Measurements from ENCODE around the gene MTRF1L. TPM values are rescaled to one million over a fixed set of nuclear protein-coding genes. Genes with fewer than 3 reads are reported as not detected.

Gene MTRF1L
- total RNA-seq, 1 experiment from 2014 or later: 16.6 TPM

GRCh38 chr6:153016846-153017245 lies 14.3 kb upstream of the MTRF1L start:
- no peak for DNase-seq (ENCODE audit: low spot score)
- CTCF ChIA-PET: no interaction called here

More at GRCh38 chr6:153016846-153017245, 14.3 kb upstream of the MTRF1L start:
- no peak overlapping the region for H3K27ac Mint-ChIP-seq
- POLR2A ChIA-PET: no interaction called here
- ATAC-seq: no peak
- no peaks in the 10 kb centered on the region for H3K27me3 Mint-ChIP-seq (ENCODE audit: low read depth)
- H3K36me3 Mint-ChIP-seq: 0 out of 2 replicates have a peak, but pooled peaks cover 2% of the 10 kb centered on the region
- H3K4me3 Mint-ChIP-seq: no peak overlapping the region
- H3K9me3 Mint-ChIP-seq: 0 out of 2 replicates have a peak, but pooled peaks cover 3% of the 10 kb centered on the region
- no peaks in the 10 kb centered on the region for H3K4me1 Mint-ChIP-seq
- TF ChIP-seq TEAD1 (CRISPR knock-in tag; IDR thresholded peaks at IDR 0.05) (no peak), CDX4 (CRISPR knock-in tag; IDR thresholded peaks at IDR 0.05; ENCODE audit: borderline replicate concordance) (no peak), ZNF263 (CRISPR knock-in tag; IDR thresholded peaks at IDR 0.05; ENCODE audit: low read depth) (no peak), ZBTB43 (CRISPR knock-in tag; IDR thresholded peaks at IDR 0.05) (no peak), SOX15 (CRISPR knock-in tag; IDR thresholded peaks at IDR 0.05) (no peak), CREB1 (CRISPR knock-in tag; IDR thresholded peaks at IDR 0.05) (no peak), GRHL2 (CRISPR knock-in tag; IDR thresholded peaks at IDR 0.05; ENCODE audit: insufficient replicate concordance, severe bottlenecking) (no peak), FOXJ3 (CRISPR knock-in tag; IDR thresholded peaks at IDR 0.05; ENCODE audit: borderline replicate concordance) (no peak), CREM (CRISPR knock-in tag; IDR thresholded peaks at IDR 0.05) (no peak), ZNF317 (CRISPR knock-in tag; IDR thresholded peaks at IDR 0.05; ENCODE audit: borderline replicate concordance, low read depth) (no peak), FOXP4 (CRISPR knock-in tag; IDR thresholded peaks at IDR 0.05) (no peak), MLX (CRISPR knock-in tag; IDR thresholded peaks at IDR 0.05) (no peak)
- TF ChIP-seq, protein P1, sequence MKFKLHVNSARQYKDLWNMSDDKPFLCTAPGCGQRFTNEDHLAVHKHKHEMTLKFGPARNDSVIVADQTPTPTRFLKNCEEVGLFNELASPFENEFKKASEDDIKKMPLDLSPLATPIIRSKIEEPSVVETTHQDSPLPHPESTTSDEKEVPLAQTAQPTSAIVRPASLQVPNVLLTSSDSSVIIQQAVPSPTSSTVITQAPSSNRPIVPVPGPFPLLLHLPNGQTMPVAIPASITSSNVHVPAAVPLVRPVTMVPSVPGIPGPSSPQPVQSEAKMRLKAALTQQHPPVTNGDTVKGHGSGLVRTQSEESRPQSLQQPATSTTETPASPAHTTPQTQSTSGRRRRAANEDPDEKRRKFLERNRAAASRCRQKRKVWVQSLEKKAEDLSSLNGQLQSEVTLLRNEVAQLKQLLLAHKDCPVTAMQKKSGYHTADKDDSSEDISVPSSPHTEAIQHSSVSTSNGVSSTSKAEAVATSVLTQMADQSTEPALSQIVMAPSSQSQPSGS (CRISPR knock-in tag; IDR thresholded peaks at IDR 0.05; ENCODE audit: borderline replicate concordance, low read depth): no peak
- TF ChIP-seq, protein P2, sequence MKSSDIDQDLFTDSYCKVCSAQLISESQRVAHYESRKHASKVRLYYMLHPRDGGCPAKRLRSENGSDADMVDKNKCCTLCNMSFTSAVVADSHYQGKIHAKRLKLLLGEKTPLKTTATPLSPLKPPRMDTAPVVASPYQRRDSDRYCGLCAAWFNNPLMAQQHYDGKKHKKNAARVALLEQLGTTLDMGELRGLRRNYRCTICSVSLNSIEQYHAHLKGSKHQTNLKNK (CRISPR knock-in tag; IDR thresholded peaks at IDR 0.05): no peak
- TF ChIP-seq, protein P3, sequence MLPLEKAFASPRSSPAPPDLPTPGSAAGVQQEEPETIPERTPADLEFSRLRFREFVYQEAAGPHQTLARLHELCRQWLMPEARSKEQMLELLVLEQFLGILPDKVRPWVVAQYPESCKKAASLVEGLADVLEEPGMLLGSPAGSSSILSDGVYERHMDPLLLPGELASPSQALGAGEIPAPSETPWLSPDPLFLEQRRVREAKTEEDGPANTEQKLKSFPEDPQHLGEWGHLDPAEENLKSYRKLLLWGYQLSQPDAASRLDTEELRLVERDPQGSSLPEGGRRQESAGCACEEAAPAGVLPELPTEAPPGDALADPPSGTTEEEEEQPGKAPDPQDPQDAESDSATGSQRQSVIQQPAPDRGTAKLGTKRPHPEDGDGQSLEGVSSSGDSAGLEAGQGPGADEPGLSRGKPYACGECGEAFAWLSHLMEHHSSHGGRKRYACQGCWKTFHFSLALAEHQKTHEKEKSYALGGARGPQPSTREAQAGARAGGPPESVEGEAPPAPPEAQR (CRISPR knock-in tag; IDR thresholded peaks at IDR 0.05): no peak
- TF ChIP-seq, protein P4, sequence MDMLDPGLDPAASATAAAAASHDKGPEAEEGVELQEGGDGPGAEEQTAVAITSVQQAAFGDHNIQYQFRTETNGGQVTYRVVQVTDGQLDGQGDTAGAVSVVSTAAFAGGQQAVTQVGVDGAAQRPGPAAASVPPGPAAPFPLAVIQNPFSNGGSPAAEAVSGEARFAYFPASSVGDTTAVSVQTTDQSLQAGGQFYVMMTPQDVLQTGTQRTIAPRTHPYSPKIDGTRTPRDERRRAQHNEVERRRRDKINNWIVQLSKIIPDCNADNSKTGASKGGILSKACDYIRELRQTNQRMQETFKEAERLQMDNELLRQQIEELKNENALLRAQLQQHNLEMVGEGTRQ (CRISPR knock-in tag; IDR thresholded peaks at IDR 0.05): no peak
- TF ChIP-seq, protein P5, sequence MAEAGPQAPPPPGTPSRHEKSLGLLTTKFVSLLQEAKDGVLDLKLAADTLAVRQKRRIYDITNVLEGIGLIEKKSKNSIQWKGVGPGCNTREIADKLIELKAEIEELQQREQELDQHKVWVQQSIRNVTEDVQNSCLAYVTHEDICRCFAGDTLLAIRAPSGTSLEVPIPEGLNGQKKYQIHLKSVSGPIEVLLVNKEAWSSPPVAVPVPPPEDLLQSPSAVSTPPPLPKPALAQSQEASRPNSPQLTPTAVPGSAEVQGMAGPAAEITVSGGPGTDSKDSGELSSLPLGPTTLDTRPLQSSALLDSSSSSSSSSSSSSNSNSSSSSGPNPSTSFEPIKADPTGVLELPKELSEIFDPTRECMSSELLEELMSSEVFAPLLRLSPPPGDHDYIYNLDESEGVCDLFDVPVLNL (CRISPR knock-in tag; IDR thresholded peaks at IDR 0.05; ENCODE audit: borderline replicate concordance, low read depth): no peak
